Activated T-cell treated with anti-CD3 and anti-CD28 coated beads, Interleukin-2, amount 50 U/mL, for 48 hours (primary cell): Measurements from ENCODE around the gene TNIP1.
A peak's percentile ranks its signal among the peaks of the same experiment; 100 is the strongest.

Experiments used
- DNase-seq, 2 experiments: peaks; one replicate each; pipeline ENCODE4 v3.0.0-alpha.2; 2020

The TNIP1 gene

GRCh38 chr5:151082282-151082902 lies 1.6 kb upstream of the TNIP1 start:
- no peak for DNase-seq

DNA sequence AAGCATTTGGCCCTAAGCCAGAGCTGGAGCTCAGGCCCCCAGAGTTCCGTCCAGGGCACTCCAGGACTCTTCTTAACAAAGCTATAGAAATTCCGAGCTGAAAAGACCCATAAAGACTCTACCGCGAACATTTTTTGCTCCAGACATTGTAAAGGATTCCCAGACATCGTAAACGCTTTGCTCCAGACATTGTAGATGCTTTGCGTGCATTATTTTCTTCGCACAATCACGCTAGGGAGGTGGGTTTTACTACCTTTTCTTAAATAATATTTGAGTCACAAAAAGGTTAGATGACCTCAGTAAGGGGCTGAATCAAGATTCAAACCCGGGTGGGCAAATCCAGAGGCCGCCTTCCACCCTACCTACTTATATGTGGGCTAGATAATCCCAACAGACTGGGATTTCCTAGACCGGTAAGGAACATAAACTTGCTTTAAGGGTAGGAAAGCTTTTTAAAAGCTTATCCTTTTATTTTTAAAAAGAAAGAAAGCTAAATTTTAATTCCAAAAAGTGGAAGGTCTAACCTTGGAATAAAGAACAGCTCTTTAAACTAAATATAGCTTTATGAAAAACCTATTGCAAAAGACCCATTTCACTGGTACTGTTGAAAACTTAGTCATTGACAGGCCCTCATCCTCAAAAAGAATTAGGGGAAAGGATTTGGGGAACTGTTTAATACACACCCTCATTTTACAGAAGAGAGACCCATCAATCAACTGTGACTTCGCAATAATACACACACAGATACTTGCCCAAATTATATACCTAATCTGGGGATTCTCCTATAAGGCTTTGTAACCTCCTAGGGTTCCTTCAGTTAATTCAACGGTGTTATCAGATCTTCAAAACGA lies 822 bp upstream of the TNIP1 start:
- DNase-seq = no peak

DNA sequence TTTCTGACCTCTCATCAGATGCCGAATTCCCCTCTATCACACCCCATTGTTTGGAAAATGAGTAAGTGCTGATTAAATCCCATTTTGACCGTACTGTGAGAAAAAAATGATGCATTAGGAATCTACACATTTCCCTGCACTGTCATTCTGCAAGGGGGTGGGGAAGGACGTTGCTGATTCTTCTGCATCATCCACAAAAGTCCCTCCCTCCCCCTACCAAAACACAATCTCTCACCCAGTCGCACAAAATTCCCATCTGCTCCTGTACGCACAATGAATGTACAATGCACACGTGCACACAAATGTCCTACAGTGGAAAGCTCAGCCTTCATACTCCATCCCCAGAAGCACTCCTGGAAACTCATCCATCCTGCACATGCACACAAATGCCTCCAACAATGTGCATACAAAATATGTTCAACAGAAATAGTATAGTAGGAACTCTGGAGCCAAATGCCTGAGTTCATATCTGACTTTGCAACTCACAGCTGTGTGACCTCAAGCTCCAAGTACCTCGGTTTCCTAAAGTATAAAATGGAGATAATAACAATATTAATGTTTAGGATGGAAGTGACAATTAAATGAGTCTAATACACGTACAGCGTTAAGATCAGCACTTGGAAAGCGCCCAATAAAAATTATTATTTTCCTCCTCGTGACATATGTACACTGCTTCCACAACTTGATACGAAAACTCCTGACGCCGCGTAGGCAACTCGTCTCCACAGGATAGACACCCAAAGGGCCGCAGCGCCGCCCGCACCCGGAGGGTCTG lies 809 bp downstream of the TNIP1 start:
- peak; percentile 69 to 70 for DNase-seq

GRCh38 chr5:151078490-151079262 lies 2.2 kb downstream of the TNIP1 start:
- DNase-seq = peak; percentile 85 to 86

- DNase-seq = peak in 1 of 2 experiments; percentile 41
Observed at GRCh38 chr5:151077967-151078366, 2.9 kb downstream of the TNIP1 start.

DNA sequence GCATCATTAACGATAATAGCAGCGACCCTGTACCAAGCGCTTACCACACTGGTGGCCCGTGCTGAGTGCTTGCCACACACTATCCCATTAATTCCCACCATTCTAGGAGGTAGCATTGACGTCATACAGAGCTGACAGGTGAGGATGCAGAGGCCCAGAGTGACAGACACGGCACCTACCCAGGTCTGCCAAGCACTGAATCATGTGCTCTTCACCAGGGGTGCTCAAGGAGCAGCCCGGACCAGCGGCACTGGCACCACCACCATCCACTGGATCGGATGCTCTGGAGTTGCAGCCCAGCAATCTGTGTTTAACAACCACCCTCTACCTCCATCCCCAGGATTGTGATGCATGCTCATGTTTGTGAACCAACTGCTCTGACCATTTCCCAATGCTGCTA lies 3.4 kb downstream of the TNIP1 start:
- DNase-seq = no peak

DNA sequence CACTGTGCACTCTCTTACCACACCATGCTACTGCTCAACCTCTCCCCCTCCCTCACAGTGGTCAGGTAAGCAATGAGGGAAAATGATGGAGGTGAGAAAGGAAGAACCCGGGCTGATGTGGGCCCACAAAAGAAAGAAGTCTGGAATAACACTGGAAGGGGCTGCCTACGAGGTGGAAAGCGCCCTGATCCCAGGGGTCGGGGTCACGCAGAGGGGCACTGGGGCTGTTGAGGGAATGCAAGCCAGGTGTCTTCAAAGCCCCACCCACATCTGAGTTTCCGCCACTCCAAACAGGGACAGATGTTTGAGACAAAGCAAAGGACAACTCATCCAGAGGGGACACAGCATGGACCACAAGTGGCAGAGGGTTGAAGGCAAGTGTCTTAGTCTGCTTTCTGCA lies 4.2 kb downstream of the TNIP1 start:
- no peak for DNase-seq

GRCh38 chr5:151075698-151076331 lies 5.0 kb downstream of the TNIP1 start:
- peak; percentile 50 to 64 for DNase-seq

DNA sequence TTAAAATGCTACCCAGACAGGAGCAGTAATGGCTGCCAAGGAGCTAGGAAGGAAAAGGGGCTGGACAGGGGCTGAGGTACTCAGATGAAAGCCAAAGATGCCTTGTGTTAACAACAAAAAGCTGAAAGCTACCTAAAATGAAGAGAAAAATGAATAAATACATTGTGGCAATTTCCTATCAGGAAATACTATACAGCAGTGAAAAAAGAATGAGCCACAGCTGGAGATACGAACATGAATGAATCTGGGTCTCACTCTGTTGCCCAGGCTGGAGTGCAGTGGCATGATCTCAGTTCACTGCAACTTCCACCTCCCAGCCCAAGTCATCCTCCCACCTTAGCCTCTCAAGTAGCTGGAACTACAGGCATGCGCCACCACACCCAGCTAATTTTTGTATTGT lies 6.3 kb downstream of the TNIP1 start:
- no peak for DNase-seq

DNA sequence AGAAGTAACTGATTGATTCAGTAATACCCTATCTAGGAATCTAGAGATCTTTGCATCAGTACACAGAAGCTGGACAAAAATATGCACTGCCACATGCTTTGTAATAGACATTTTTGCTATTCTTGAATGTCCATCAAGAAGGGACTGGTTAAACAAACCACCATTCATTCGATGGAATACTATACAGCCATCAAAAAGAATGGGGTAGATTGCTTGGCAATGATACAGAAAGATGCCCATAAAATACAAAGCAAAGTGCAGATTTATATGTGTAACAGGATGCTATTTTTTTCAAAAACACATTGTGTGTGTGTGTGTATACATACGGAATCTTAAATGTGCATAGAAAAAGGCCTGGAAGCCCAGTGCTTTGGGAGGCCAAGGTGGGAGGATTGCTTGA lies 7.6 kb downstream of the TNIP1 start:
- DNase-seq = no peak

- no peak for DNase-seq
Observed at GRCh38 chr5:151072630-151073025, 8.2 kb downstream of the TNIP1 start.

DNA sequence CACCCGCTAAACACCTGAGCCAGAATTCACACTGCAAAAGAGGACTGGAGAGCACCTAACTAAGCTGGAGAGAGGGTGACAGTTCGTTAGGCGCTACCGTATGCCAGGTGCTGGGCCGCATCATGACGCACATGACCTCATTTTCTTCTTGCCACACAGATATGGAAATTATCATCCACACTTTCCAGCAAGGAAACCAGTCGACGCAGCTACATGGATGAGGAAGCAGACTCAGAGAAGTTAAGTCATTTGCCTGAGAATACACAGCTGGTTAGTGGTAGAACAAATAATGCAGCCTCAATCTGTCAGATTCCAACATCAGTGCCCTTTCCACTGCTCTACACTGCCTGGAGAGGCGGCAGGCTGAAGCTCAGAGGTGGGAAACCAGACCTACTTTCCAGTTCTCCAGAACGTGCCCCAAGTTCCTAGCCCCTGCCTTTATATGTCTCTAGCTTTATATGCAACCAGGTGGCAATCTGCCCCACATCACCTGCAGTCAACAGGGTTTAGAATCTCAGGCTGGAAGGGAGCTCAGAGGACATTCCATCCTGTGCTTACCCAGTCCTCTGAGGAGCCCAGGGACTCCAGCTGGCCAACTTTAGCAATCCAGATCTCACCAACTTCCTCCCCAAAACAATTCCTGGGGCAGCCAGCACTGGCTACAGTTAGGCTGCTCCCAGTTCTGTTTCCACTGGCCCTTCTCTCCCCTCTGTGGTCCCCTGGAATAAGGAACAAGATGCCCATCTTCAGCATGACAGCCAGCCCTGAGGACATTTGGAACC lies 8.8 kb downstream of the TNIP1 start:
- no peak for DNase-seq

GRCh38 chr5:151071021-151071420 lies 9.8 kb downstream of the TNIP1 start:
- DNase-seq = no peak

GRCh38 chr5:151070449-151070848 lies 10.4 kb downstream of the TNIP1 start:
- no peak for DNase-seq

DNA sequence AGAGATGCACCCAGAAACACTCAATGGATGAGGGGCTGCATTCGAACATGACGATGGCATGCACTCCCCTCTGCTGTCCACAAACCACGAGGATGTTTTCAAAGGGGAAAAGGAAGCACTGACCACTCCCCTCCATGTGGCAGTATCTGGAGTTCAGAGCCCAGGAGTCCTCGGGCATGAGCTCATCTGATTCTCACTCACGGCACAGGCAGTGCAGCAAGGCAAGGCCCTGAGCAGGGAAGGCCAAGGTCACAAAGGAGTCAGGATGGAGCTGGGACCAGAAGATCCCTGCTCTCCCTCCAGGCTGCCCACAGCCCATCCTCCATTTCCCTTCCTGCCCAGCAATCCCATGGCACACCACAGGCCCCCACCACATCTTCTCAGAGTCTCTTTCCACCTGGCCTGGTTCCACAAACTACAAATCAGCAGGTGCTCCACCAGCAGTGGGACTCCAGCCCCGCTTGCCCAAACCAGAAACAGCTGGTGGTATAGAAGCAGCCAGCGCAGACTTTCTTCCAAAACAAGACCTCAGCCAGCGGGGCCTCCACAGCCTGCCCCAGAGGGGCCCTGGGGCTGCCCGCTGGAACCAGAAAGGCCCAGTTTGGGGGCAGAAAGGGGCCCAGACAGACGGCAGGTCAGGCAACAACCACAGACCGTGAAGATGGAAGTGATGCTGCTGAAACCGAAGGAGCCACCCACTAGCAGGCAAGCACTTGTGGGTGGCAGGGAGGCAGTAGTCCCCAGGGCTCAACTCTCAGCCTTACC lies 12.2 kb downstream of the TNIP1 start:
- DNase-seq = peak; percentile 78 to 81

DNA sequence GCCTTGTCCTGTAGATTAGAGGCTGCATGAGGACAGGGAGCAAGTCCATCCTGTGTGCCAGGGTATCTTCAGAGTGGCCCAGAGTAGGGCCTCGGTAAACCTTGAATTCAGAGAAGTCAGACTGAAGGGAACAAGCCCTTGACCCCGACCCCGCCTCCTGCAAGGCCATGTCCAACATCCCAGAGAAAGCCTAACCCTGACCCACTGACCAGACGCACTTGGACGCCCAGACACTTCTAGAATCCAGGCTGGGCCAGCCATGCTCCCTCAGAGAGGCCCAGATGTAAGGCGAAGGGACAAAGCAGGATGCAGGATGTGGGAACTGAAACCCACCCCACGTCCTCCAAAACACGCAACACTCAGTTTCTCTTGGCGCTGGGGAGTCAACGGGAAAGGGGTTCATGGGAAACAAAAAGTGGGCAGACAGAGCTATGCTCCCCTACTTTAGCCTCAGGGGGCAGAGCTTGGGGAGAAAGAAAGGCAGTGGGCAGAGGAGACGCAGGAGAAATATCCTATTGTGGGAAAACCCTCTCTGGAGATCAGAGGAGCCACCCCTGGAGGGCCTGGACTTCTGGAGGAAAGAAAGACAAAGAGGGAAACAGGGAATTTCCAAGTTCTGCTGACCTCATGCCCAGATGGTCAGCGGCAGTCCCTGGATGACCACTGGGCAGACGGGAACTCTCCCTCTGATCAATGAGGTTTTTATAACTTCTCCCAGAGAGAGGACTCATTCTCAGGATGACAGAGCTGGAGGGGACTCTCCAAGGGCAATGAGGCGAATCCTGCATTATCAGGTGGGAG lies 13.0 kb downstream of the TNIP1 start:
- no peak for DNase-seq

DNA sequence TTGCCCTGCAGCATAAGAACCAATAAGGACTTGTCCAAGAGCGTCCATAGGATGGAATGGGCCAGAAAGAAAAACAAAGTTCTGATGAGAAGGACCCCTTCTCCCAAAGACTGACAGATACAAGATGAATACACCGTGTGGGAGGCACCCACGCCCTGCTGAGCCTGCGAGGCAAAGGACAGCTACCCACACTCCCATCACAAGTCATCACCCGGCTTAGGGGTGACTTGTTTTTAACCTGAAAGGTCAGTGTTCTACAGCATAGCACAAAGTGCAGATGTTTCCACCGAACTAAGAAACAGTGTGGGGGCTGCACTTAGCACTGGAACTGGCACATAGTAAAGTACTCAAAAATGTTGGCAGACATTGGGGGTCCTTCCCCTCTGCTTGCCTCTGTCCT lies 13.9 kb downstream of the TNIP1 start:
- no peak for DNase-seq

DNA sequence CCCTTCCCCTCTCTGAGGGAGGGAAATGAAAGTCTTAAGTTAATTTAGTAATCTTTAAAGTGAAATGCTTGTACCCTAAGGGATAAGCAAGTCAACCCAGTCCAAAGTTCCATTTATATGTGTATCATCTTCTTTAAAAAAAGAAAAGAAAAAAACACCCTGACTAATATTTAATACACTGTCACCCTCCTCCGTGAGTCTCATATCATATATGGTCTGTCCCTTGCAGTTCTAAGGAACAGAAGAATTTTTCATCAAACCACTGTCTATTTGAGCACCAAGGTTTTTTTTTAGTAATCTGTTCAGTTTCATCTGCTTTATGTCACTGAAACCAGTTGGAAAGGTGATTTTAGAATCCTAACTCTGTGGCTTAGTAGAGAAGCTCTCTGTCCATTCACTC lies 15.2 kb downstream of the TNIP1 start:
- DNase-seq = no peak

GRCh38 chr5:151064916-151065499 lies 15.8 kb downstream of the TNIP1 start:
- DNase-seq = no peak
